Measurements from ENCODE around the gene SPACA5B. TPM values are rescaled to one million over a fixed set of nuclear protein-coding genes. Genes with fewer than 3 reads are reported as not detected.
"Not testable (repeated sequence)": the region's sequence is repeated elsewhere in the genome, so short reads cannot be mapped to it uniquely, and the experiment has no call there.

SPACA5B gene
- total and polyA plus RNA-seq, 2 donors (not counting 3 experiments of a cell fraction or from before 2014, with no cell fraction given): not detected

DNA sequence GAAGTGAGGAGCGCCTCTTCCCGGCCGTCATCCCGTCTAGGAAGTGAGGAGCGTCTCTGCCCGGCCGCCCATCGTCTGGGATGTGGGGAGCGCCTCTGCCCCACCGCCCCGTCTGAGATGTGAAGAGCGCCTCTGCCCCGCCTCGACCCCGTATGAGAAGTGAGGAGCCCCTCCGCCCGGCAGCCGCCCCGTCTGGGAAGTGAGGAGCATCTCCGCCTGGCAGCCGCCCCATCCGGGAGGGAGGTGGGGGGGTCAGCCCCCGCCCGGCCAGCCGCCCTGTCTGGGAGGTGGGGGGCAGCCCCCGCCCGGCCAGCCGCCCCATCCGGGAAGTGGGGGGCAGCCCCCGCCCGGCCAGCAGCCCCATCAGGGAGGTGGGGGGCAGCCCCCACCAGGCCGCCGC, 8.7 kb downstream of the SPACA5B start:
- H4K20me1 ChIP-seq (replicated peaks; ENCODE audit: control insufficient read depth, extremely low read depth, insufficient read depth, low read length); BruUV-seq (replicated peaks); H3K36me3 ChIP-seq (ENCODE audit: control insufficient read depth in 2 of 2, extremely low read depth in 1 of 2, insufficient read depth in 2 of 2, low read length in 2 of 2); H3K79me2 ChIP-seq (ENCODE audit: control insufficient read depth, insufficient read depth, low read length); FAIRE-seq; H3K27ac ChIP-seq (ENCODE audit: insufficient read depth, low read depth, low read length); DNase-seq (ENCODE audit: low read depth, low spot score); H3K27me3 ChIP-seq (ENCODE audit: control insufficient read depth in 2 of 2, insufficient read depth in 2 of 2, low read length in 2 of 2); intact Hi-C loops (cut with micrococcal nuclease); H3K9ac ChIP-seq (replicated peaks; ENCODE audit: extremely low read depth, insufficient read depth, low read length); H3K4me3 ChIP-seq (replicated peaks in 1 of 3; ENCODE audit: insufficient read depth in 1 of 3, low read depth in 1 of 3, low read length in 3 of 3); H2AFZ ChIP-seq (ENCODE audit: low read depth, low read length); POLR2A ChIA-PET; H3K9me1 ChIP-seq (replicated peaks; ENCODE audit: control insufficient read depth, extremely low read depth, insufficient read depth, low read length); H3K9me3 ChIP-seq (replicated peaks; ENCODE audit: control insufficient read depth, insufficient read depth, low read length); CTCF ChIA-PET; H3K4me1 ChIP-seq (ENCODE audit: control insufficient read depth, extremely low read depth, insufficient read depth, low read length); dilution Hi-C loops (cut with MboI; ENCODE audit: extremely low pct_ligation_motif_present, low sequenced_read_pairs); H3K4me2 ChIP-seq (ENCODE audit: insufficient read depth, low read length): not testable (repeated sequence)

GRCh38 chrX:48141810-48142508, 11.5 kb downstream of the SPACA5B start:
- H3K27me3 ChIP-seq (ENCODE audit: control insufficient read depth in 2 of 2, insufficient read depth in 2 of 2, low read length in 2 of 2); DNase-seq (ENCODE audit: low read depth, low spot score); BruUV-seq (replicated peaks); H3K9ac ChIP-seq (replicated peaks; ENCODE audit: extremely low read depth, insufficient read depth, low read length); H2AFZ ChIP-seq (ENCODE audit: low read depth, low read length); H3K4me1 ChIP-seq (ENCODE audit: control insufficient read depth, extremely low read depth, insufficient read depth, low read length); H3K79me2 ChIP-seq (ENCODE audit: control insufficient read depth, insufficient read depth, low read length); H3K9me1 ChIP-seq (replicated peaks; ENCODE audit: control insufficient read depth, extremely low read depth, insufficient read depth, low read length); dilution Hi-C loops (cut with MboI; ENCODE audit: extremely low pct_ligation_motif_present, low sequenced_read_pairs); H3K27ac ChIP-seq (ENCODE audit: insufficient read depth, low read depth, low read length); H3K4me3 ChIP-seq (replicated peaks in 1 of 3; ENCODE audit: insufficient read depth in 1 of 3, low read depth in 1 of 3, low read length in 3 of 3); POLR2A ChIA-PET; H3K9me3 ChIP-seq (replicated peaks; ENCODE audit: control insufficient read depth, insufficient read depth, low read length); CTCF ChIA-PET; intact Hi-C loops (cut with micrococcal nuclease); H3K4me2 ChIP-seq (ENCODE audit: insufficient read depth, low read length); H4K20me1 ChIP-seq (replicated peaks; ENCODE audit: control insufficient read depth, extremely low read depth, insufficient read depth, low read length); H3K36me3 ChIP-seq (ENCODE audit: control insufficient read depth in 2 of 2, extremely low read depth in 1 of 2, insufficient read depth in 2 of 2, low read length in 2 of 2): not testable (repeated sequence)
- peak; percentile 85 for FAIRE-seq

GRCh38 chrX:48142697-48143096, 12.3 kb downstream of the SPACA5B start:
- FAIRE-seq: peak; percentile 98
- dilution Hi-C loops (cut with MboI; ENCODE audit: extremely low pct_ligation_motif_present, low sequenced_read_pairs); H2AFZ ChIP-seq (ENCODE audit: low read depth, low read length); H3K4me1 ChIP-seq (ENCODE audit: control insufficient read depth, extremely low read depth, insufficient read depth, low read length); BruUV-seq (replicated peaks); H3K4me2 ChIP-seq (ENCODE audit: insufficient read depth, low read length); H3K9ac ChIP-seq (replicated peaks; ENCODE audit: extremely low read depth, insufficient read depth, low read length); H3K36me3 ChIP-seq (ENCODE audit: control insufficient read depth in 2 of 2, extremely low read depth in 1 of 2, insufficient read depth in 2 of 2, low read length in 2 of 2); H4K20me1 ChIP-seq (replicated peaks; ENCODE audit: control insufficient read depth, extremely low read depth, insufficient read depth, low read length); H3K4me3 ChIP-seq (replicated peaks in 1 of 3; ENCODE audit: insufficient read depth in 1 of 3, low read depth in 1 of 3, low read length in 3 of 3); H3K9me1 ChIP-seq (replicated peaks; ENCODE audit: control insufficient read depth, extremely low read depth, insufficient read depth, low read length); intact Hi-C loops (cut with micrococcal nuclease); CTCF ChIA-PET; POLR2A ChIA-PET; H3K79me2 ChIP-seq (ENCODE audit: control insufficient read depth, insufficient read depth, low read length); H3K27me3 ChIP-seq (ENCODE audit: control insufficient read depth in 2 of 2, insufficient read depth in 2 of 2, low read length in 2 of 2); H3K9me3 ChIP-seq (replicated peaks; ENCODE audit: control insufficient read depth, insufficient read depth, low read length); H3K27ac ChIP-seq (ENCODE audit: insufficient read depth, low read depth, low read length): not testable (repeated sequence)
- peak; percentile 16 for DNase-seq (ENCODE audit: low read depth, low spot score)

Measured in endothelial cell of umbilical vein (primary cell).